GM19468 (cell line): ENCODE data around the gene DLG2.

ENCODE experiments used
- ATAC-seq: cut with Tn5 transposase; IDR thresholded peaks from one replicate; pipeline ENCODE4 v1.9.1; 2021; ENCODE audit warnings: mild to moderate bottlenecking, moderate library complexity, moderate number of reproducible peaks; ENCODE audit not compliant: unreplicated experiment; ENCODE audit errors: extremely low read depth

Gene DLG2

GRCh38 chr11:83957038-83957900 lies 1669.9 kb downstream of the DLG2 start:
- no peak for ATAC-seq

- no peak for ATAC-seq
These were observed 1670.9 kb downstream of the DLG2 start for GRCh38 chr11:83956119-83956697.

- no peak for ATAC-seq
These were observed 1672.4 kb downstream of the DLG2 start for GRCh38 chr11:83954780-83955179.

GRCh38 chr11:83951521-83951920 lies 1675.6 kb downstream of the DLG2 start:
- ATAC-seq, result no peak

- ATAC-seq, result no peak
These were observed 1678.9 kb downstream of the DLG2 start for GRCh38 chr11:83948200-83948599.

GRCh38 chr11:83945976-83946375 lies 1681.2 kb downstream of the DLG2 start:
- ATAC-seq, result no peak

GRCh38 chr11:83941050-83941449 lies 1686.1 kb downstream of the DLG2 start:
- no peak for ATAC-seq

- ATAC-seq, result no peak
These were observed 1689.0 kb downstream of the DLG2 start for GRCh38 chr11:83938148-83938547.

GRCh38 chr11:83933008-83933407 lies 1694.1 kb downstream of the DLG2 start:
- ATAC-seq, result no peak

GRCh38 chr11:83927422-83927821 lies 1699.7 kb downstream of the DLG2 start:
- ATAC-seq, result no peak

GRCh38 chr11:83924795-83925542 lies 1702.2 kb downstream of the DLG2 start:
- no peak for ATAC-seq

GRCh38 chr11:83923961-83924360 lies 1703.2 kb downstream of the DLG2 start:
- no peak for ATAC-seq

- no peak for ATAC-seq
These were observed 1704.2 kb downstream of the DLG2 start for GRCh38 chr11:83922953-83923352.

- ATAC-seq, result no peak
These were observed 1704.8 kb downstream of the DLG2 start for GRCh38 chr11:83922318-83922717.

GRCh38 chr11:83921447-83922192 lies 1705.5 kb downstream of the DLG2 start:
- no peak for ATAC-seq

- ATAC-seq, result no peak
These were observed 1708.7 kb downstream of the DLG2 start for GRCh38 chr11:83918476-83918875.

GRCh38 chr11:83914995-83915394 lies 1712.1 kb downstream of the DLG2 start:
- no peak for ATAC-seq

- ATAC-seq, result no peak
These were observed 1717.3 kb downstream of the DLG2 start for GRCh38 chr11:83909579-83910534.

GRCh38 chr11:83908298-83908856 lies 1718.8 kb downstream of the DLG2 start:
- no peak for ATAC-seq
